Measurements from ENCODE around the gene ATP13A4.
"Not testable (repeated sequence)": the region's sequence is repeated elsewhere in the genome, so short reads cannot be mapped to it uniquely, and the experiment has no call there.

ATP13A4 gene

GRCh38 chr3:193556841-193557240 lies 2.1 kb upstream of the ATP13A4 start:
- H3K9ac ChIP-seq (ENCODE audit: low read depth, low read length): no peak overlapping the region

GRCh38 chr3:193553586-193553985 lies 1.1 kb downstream of the ATP13A4 start:
- Histone ChIP-seq H3K4me3 (ENCODE audit: low read length) (no peak overlapping the region), H3K4me2 (ENCODE audit: low read length) (no peak overlapping the region), H3K9me3 (replicated peaks; ENCODE audit: low read length) (no peaks in the 10 kb centered on the region), H3K27me3 (ENCODE audit: control insufficient read depth, insufficient read depth, low read length) (peaks cover 4% of the 10 kb centered on the region), H3K36me3 (ENCODE audit: insufficient read depth, low read length) (no peaks in the 10 kb centered on the region), H3K9ac (ENCODE audit: low read depth, low read length) (no peak overlapping the region), H3K4me1 (ENCODE audit: control insufficient read depth, insufficient read depth, low read length) (no peaks in the 10 kb centered on the region)

More at GRCh38 chr3:193556841-193557240, 2.1 kb upstream of the ATP13A4 start:
- no peaks in the 10 kb centered on the region for H3K9me3 ChIP-seq (replicated peaks; ENCODE audit: low read length)
- peaks cover 4% of the 10 kb centered on the region for H3K27me3 ChIP-seq (ENCODE audit: control insufficient read depth, insufficient read depth, low read length)
- H3K4me1 ChIP-seq (ENCODE audit: control insufficient read depth, insufficient read depth, low read length): no peaks in the 10 kb centered on the region
- H3K4me3 ChIP-seq (ENCODE audit: low read length): no peak overlapping the region
- no peak overlapping the region for H3K4me2 ChIP-seq (ENCODE audit: low read length)
- no peaks in the 10 kb centered on the region for H3K36me3 ChIP-seq (ENCODE audit: insufficient read depth, low read length)

DNA sequence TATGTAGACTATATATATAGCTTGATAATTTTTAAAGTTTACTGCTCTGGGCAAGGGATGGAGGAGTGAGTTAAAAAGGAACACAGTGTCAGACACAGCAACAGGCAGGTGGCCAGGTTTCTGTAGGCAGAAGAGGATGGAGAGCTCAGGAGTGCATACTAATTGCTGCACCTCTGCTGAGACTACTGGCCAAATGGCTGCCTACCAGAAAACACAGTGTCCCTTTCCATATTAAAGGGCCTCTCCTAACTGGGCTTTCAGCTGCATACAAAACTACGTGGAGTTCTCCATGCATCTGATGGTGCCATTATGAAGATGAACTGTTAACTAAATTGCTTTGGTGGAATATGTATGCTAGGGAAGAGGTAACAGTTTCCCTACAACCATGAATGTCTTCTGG lies 1.8 kb downstream of the ATP13A4 start:
- Histone ChIP-seq H3K4me2 (ENCODE audit: low read length) (no peak overlapping the region), H3K9me3 (replicated peaks; ENCODE audit: low read length) (no peaks in the 10 kb centered on the region), H3K9ac (ENCODE audit: low read depth, low read length) (no peak overlapping the region), H3K27me3 (ENCODE audit: control insufficient read depth, insufficient read depth, low read length) (peaks cover 4% of the 10 kb centered on the region), H3K36me3 (ENCODE audit: insufficient read depth, low read length) (no peaks in the 10 kb centered on the region), H3K4me3 (ENCODE audit: low read length) (no peak overlapping the region), H3K4me1 (ENCODE audit: control insufficient read depth, insufficient read depth, low read length) (no peaks in the 10 kb centered on the region)

DNA sequence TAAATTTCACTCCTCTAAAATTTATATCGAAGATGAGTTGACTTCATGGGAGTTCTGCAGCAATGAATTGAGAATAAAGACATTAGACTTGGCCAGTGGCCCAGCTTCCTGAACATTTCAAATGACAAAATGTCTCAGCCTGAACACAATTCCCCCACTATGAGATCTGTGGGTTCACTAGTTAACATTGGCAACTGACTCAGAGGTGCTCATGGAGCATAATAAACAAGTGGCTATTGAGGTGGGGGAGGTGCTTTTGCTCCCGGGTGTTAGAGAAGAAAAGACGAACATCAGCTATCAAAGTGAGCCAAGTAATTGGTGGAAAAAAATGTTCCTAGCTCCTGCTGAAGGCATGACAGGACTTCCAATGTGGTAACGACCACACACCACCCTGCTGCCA lies 6.3 kb downstream of the ATP13A4 start:
- no peaks in the 10 kb centered on the region for H3K4me1 ChIP-seq (ENCODE audit: control insufficient read depth, insufficient read depth, low read length)
- H3K36me3 ChIP-seq (ENCODE audit: insufficient read depth, low read length): no peaks in the 10 kb centered on the region
- no peaks in the 10 kb centered on the region for H3K9me3 ChIP-seq (replicated peaks; ENCODE audit: low read length)
- H3K9ac ChIP-seq (ENCODE audit: low read depth, low read length): no peak overlapping the region
- no peak overlapping the region for H3K4me2 ChIP-seq (ENCODE audit: low read length)
- no peak overlapping the region for H3K4me3 ChIP-seq (ENCODE audit: low read length)
- H3K27me3 ChIP-seq (ENCODE audit: control insufficient read depth, insufficient read depth, low read length): no peaks in the 10 kb centered on the region

- Histone ChIP-seq H3K4me1 (ENCODE audit: control insufficient read depth, insufficient read depth, low read length) (no peaks in the 10 kb centered on the region), H3K9me3 (replicated peaks; ENCODE audit: low read length) (no peaks in the 10 kb centered on the region), H3K27me3 (ENCODE audit: control insufficient read depth, insufficient read depth, low read length) (no peaks in the 10 kb centered on the region), H3K4me3 (ENCODE audit: low read length) (no peak overlapping the region), H3K4me2 (ENCODE audit: low read length) (no peak overlapping the region), H3K9ac (ENCODE audit: low read depth, low read length) (no peak overlapping the region), H3K36me3 (ENCODE audit: insufficient read depth, low read length) (no peaks in the 10 kb centered on the region)
These were observed 8.6 kb downstream of the ATP13A4 start for GRCh38 chr3:193546129-193546528.

GRCh38 chr3:193545304-193545703 lies 9.4 kb downstream of the ATP13A4 start:
- H3K36me3 ChIP-seq (ENCODE audit: insufficient read depth, low read length): no peaks in the 10 kb centered on the region
- H3K9me3 ChIP-seq (replicated peaks; ENCODE audit: low read length): no peaks in the 10 kb centered on the region
- H3K9ac ChIP-seq (ENCODE audit: low read depth, low read length): no peak overlapping the region
- no peaks in the 10 kb centered on the region for H3K27me3 ChIP-seq (ENCODE audit: control insufficient read depth, insufficient read depth, low read length)
- no peak overlapping the region for H3K4me3 ChIP-seq (ENCODE audit: low read length)
- no peaks in the 10 kb centered on the region for H3K4me1 ChIP-seq (ENCODE audit: control insufficient read depth, insufficient read depth, low read length)
- no peak overlapping the region for H3K4me2 ChIP-seq (ENCODE audit: low read length)

DNA sequence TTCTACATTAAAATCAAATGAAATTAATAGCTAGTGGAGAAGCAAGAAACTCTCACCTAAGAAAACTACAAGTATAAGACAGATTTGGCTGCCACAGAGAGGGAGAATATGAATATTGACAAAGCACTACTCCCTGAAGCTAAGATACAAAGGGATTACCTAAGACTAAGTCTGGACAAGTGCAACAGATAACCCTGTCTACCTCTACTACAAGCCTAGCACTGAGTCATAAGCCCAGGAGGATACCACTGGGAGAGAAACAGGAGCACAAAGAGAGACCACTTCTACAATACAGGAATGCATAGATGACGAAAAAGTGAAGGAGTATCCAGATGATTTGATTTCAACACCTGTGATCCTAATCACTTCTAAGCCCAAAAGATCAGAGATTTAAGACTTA lies 10.4 kb downstream of the ATP13A4 start:
- no peaks in the 10 kb centered on the region for H3K36me3 ChIP-seq (ENCODE audit: insufficient read depth, low read length)
- no peak overlapping the region for H3K9ac ChIP-seq (ENCODE audit: low read depth, low read length)
- H3K4me2 ChIP-seq (ENCODE audit: low read length): no peak overlapping the region
- no peak overlapping the region for H3K4me3 ChIP-seq (ENCODE audit: low read length)
- H3K9me3 ChIP-seq (replicated peaks; ENCODE audit: low read length): no peaks in the 10 kb centered on the region
- H3K4me1 ChIP-seq (ENCODE audit: control insufficient read depth, insufficient read depth, low read length): no peaks in the 10 kb centered on the region
- no peaks in the 10 kb centered on the region for H3K27me3 ChIP-seq (ENCODE audit: control insufficient read depth, insufficient read depth, low read length)

DNA sequence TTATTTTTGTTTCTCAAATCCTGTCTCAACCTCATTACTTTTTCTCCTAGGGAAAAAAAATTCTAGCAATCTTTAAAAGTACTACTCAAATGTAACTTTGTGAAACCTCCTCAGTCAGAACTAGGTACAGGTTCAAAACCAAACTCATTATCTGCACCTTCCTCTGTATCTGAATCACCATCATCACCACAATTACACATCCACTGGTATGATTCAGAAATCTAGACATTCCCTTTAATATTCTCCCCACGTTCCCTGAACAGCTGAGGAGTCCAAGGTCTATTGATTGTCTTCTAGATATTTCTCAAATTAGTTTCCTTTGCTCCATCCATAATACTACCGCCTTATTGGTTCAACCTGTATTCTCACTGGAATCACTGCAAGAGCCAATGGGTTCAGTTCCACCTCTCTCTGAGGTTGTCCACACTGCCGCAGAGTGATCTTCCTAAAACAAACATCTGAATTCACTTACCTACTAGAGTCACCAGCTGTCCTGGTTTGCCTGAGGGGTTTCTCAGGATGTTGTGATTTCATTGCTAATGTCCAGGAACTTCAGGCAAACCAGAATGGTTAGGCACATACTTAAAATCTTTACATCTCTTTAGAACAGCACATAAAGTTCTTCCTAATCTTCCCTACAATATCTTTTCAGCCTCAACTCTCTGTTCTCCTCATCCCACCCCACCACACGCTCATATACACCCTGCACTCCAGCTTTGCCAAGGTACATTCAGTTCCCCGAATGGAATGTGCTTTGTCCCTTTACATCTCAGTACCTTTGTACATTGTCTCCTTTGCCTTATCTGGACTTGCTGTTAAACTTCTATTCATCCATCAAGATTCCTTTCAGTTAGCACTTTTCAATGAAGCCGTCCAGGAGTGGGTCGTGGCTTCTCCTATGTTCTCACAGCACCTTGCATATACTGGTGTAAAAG lies 24.2 kb downstream of the ATP13A4 start:
- Histone ChIP-seq H3K4me1 (ENCODE audit: control insufficient read depth, insufficient read depth, low read length) (no peaks in the 10 kb centered on the region), H3K36me3 (ENCODE audit: insufficient read depth, low read length) (no peaks in the 10 kb centered on the region), H3K4me3 (ENCODE audit: low read length) (no peak overlapping the region), H3K27me3 (ENCODE audit: control insufficient read depth, insufficient read depth, low read length) (no peaks in the 10 kb centered on the region), H3K9ac (ENCODE audit: low read depth, low read length) (no peak overlapping the region), H3K9me3 (replicated peaks; ENCODE audit: low read length) (no peaks in the 10 kb centered on the region), H3K4me2 (ENCODE audit: low read length) (no peak overlapping the region)

- H3K27me3 ChIP-seq (ENCODE audit: control insufficient read depth, insufficient read depth, low read length); H3K9ac ChIP-seq (ENCODE audit: low read depth, low read length); H3K9me3 ChIP-seq (replicated peaks; ENCODE audit: low read length); H3K4me1 ChIP-seq (ENCODE audit: control insufficient read depth, insufficient read depth, low read length); H3K4me3 ChIP-seq (ENCODE audit: low read length); H3K4me2 ChIP-seq (ENCODE audit: low read length); H3K36me3 ChIP-seq (ENCODE audit: insufficient read depth, low read length): not testable (repeated sequence)
These were observed 28.6 kb downstream of the ATP13A4 start for GRCh38 chr3:193526085-193526484.

DNA sequence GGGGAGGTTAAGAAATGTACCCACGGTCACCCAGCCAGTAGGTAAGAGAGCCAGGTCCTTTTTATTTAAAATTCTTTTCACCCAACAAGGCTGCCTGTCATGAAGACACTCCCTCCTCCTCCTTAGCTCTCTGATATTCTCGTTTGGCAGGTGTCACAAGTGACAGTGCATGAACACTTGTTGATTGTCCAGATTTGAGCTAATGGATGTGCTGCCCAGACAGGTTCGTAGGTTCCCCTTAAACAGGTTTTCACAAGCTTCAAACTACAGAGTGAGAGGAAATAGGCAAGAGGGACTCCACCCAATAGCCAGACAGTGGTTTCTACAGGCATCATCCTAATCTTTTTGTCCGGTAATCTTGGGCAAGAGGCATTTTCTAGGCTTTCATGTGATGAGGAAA lies 32.2 kb downstream of the ATP13A4 start:
- Histone ChIP-seq H3K4me2 (ENCODE audit: low read length) (no peak overlapping the region), H3K36me3 (ENCODE audit: insufficient read depth, low read length) (no peaks in the 10 kb centered on the region), H3K9me3 (replicated peaks; ENCODE audit: low read length) (no peaks in the 10 kb centered on the region)

GRCh38 chr3:193520738-193521137 lies 34.0 kb downstream of the ATP13A4 start:
- no peaks in the 10 kb centered on the region for H3K4me1 ChIP-seq (ENCODE audit: control insufficient read depth, insufficient read depth, low read length)
- H3K9me3 ChIP-seq (replicated peaks; ENCODE audit: low read length): no peaks in the 10 kb centered on the region

More for the DNA sequence above, 32.2 kb downstream of the ATP13A4 start:
- Histone ChIP-seq H3K4me3 (ENCODE audit: low read length) (no peak overlapping the region), H3K4me1 (ENCODE audit: control insufficient read depth, insufficient read depth, low read length) (no peaks in the 10 kb centered on the region), H3K27me3 (ENCODE audit: control insufficient read depth, insufficient read depth, low read length) (no peaks in the 10 kb centered on the region), H3K9ac (ENCODE audit: low read depth, low read length) (no peak overlapping the region)

DNA sequence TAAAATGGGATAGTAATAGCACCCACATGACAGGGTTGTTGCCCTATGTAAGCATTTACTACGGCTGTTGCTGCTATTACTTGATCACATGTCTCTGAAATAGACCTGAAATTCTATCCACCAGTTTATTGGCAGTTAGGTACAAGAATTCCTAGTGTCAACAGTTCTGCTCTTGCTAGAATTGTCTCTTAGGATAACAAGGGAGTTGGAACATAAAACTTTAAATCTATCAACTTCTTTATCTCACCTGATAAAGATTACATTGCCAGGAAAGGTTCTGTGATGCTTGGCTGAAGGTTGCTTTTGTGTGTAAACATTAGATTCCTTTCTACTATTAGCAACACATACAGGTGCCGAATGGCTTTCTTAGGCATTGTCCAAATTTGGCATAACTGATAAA lies 38.7 kb downstream of the ATP13A4 start:
- Histone ChIP-seq H3K9me3 (replicated peaks; ENCODE audit: low read length) (no peaks in the 10 kb centered on the region), H3K9ac (ENCODE audit: low read depth, low read length) (no peak overlapping the region), H3K36me3 (ENCODE audit: insufficient read depth, low read length) (no peaks in the 10 kb centered on the region), H3K4me2 (ENCODE audit: low read length) (no peak overlapping the region), H3K27me3 (ENCODE audit: control insufficient read depth, insufficient read depth, low read length) (no peaks in the 10 kb centered on the region), H3K4me3 (ENCODE audit: low read length) (no peak overlapping the region), H3K4me1 (ENCODE audit: control insufficient read depth, insufficient read depth, low read length) (no peaks in the 10 kb centered on the region)

More at GRCh38 chr3:193520738-193521137, 34.0 kb downstream of the ATP13A4 start:
- H3K9ac ChIP-seq (ENCODE audit: low read depth, low read length): no peak overlapping the region
- no peak overlapping the region for H3K4me2 ChIP-seq (ENCODE audit: low read length)
- no peak overlapping the region for H3K4me3 ChIP-seq (ENCODE audit: low read length)
- H3K27me3 ChIP-seq (ENCODE audit: control insufficient read depth, insufficient read depth, low read length): no peaks in the 10 kb centered on the region
- no peaks in the 10 kb centered on the region for H3K36me3 ChIP-seq (ENCODE audit: insufficient read depth, low read length)

All from skeletal muscle satellite cell (primary cell).